Keratinocyte (primary cell): Measurements from ENCODE around the gene COX4I1. TPM values are rescaled to one million over a fixed set of nuclear protein-coding genes. Genes with fewer than 3 reads are reported as not detected.

Experiments
- DNase-seq: peaks from one replicate; pipeline ENCODE4 v3.0.0-alpha.2; 2011; ENCODE audit warnings: low read depth, missing footprints, low spot score
- FAIRE-seq: peaks from 2 replicates; lab custom pipeline; 2011; peaks lifted over from hg19 to GRCh38; lab: Jason Lieb, UNC
- H2AFZ ChIP-seq: 2 replicates; pipeline ENCODE4 v1.6.0; 2012; ENCODE audit warnings: low read length, control low read depth, inconsistent platforms; ENCODE audit not compliant: control insufficient read depth
- H3K27ac ChIP-seq: 2 replicates; pipeline ENCODE4 v1.5.1; 2011; ENCODE audit warnings: low read length; ENCODE audit not compliant: control insufficient read depth, insufficient read depth
- H3K27me3 ChIP-seq: 3 replicates; pipeline ENCODE4 v1.6.0; 2011; ENCODE audit warnings: low read length; ENCODE audit not compliant: control insufficient read depth, insufficient read depth; ENCODE audit errors: extremely low read depth
- H3K36me3 ChIP-seq, 2 experiments: 2 replicates in 1 of 2; 3 replicates in 1 of 2; pipeline ENCODE4 v1.5.1; 2011; ENCODE audit warnings: low read length in 2 of 2, mild to moderate bottlenecking in 1 of 2; ENCODE audit not compliant: control insufficient read depth in 2 of 2, insufficient read depth in 2 of 2; ENCODE audit errors: extremely low read depth in 1 of 2
- H3K4me1 ChIP-seq: 3 replicates; pipeline ENCODE4 v1.5.1; 2011; ENCODE audit warnings: low read length; ENCODE audit not compliant: control insufficient read depth, insufficient read depth; ENCODE audit errors: extremely low read depth
- H3K4me2 ChIP-seq: 3 replicates; pipeline ENCODE4 v1.6.0; 2011; ENCODE audit warnings: low read depth, low read length; ENCODE audit not compliant: control insufficient read depth, insufficient read depth; ENCODE audit errors: extremely low read depth
- H3K4me3 ChIP-seq, 3 experiments: fragments of 200-600 bp in 1 of 3; sonication (generic) in 1 of 3; 2 replicates in 2 of 3; 3 replicates in 1 of 3; pipeline ENCODE4 v1.5.1; 2011 to 2016; ENCODE audit warnings: low read length in 3 of 3, mild to moderate bottlenecking in 3 of 3, control low read depth in 2 of 3, inconsistent platforms in 1 of 3, low read depth in 1 of 3, mixed read lengths in 1 of 3, mixed run types in 1 of 3, moderate library complexity in 1 of 3; ENCODE audit not compliant: control insufficient read depth in 2 of 3, insufficient read depth in 2 of 3; ENCODE audit errors: extremely low read depth in 1 of 3
- H3K79me2 ChIP-seq: 2 replicates; pipeline ENCODE4 v1.6.0; 2012; ENCODE audit warnings: low read length; ENCODE audit not compliant: control insufficient read depth, insufficient read depth
- H3K9ac ChIP-seq: 3 replicates; pipeline ENCODE4 v1.6.0; 2011; ENCODE audit warnings: low read length; ENCODE audit not compliant: control insufficient read depth, insufficient read depth; ENCODE audit errors: extremely low read depth
- H3K9me1 ChIP-seq: 3 replicates; pipeline ENCODE4 v1.6.0; 2011; ENCODE audit warnings: low read length; ENCODE audit not compliant: control insufficient read depth, insufficient read depth; ENCODE audit errors: extremely low read depth
- H3K9me3 ChIP-seq: 2 replicates; pipeline ENCODE4 v1.5.1; 2012; ENCODE audit warnings: low read depth, low read length; ENCODE audit not compliant: control insufficient read depth
- H4K20me1 ChIP-seq: 3 replicates; pipeline ENCODE4 v1.6.0; 2011; ENCODE audit warnings: low read length; ENCODE audit not compliant: control insufficient read depth, insufficient read depth; ENCODE audit errors: extremely low read depth
- CTCF ChIP-seq, 3 experiments: IDR thresholded peaks in 1 of 3; conservative IDR thresholded peaks in 1 of 3; optimal IDR thresholded peaks in 1 of 3; 2 replicates in 2 of 3; 3 replicates in 1 of 3; pipeline versions ENCODE3 to v1.5.1; 2011; ENCODE audit warnings: low read length in 3 of 3, mild to moderate bottlenecking in 3 of 3, moderate library complexity in 2 of 3, control low read depth in 1 of 3, inconsistent platforms in 1 of 3; ENCODE audit not compliant: insufficient read depth in 2 of 3; ENCODE audit errors: extremely low read depth in 1 of 3
- EZH2 ChIP-seq: IDR thresholded peaks from one replicate; pipeline ENCODE4 v1.6.1; 2012; ENCODE audit warnings: inconsistent platforms, mild to moderate bottlenecking, low read length, moderate library complexity
- dilution Hi-C: fragments of 300-500 bp; cut with MboI; formaldehyde crosslinking; loops from one replicate; pipeline ENCODE4 v1.7.0; 2020; ENCODE audit warnings: low sequenced_read_pairs; ENCODE audit not compliant: extremely low pct_ligation_motif_present
- polyA plus RNA-seq, 5 experiments: library from polyadenylated mRNA; depleted of rRNA in 3 of 5; stranded (reverse) in 3 of 5; stranded (forward) in 1 of 5; unstranded in 1 of 5; fragments of >200 nt; gene quantifications; 1 replicate in 1 of 5; 2 replicates in 3 of 5; 3 replicates in 1 of 5; pipeline versions ENCODE4 v1.2.1 to v1.2.3, GENCODE V29; 2011 to 2012; ENCODE audit warnings: missing spikeins in 2 of 5, low read depth in 1 of 5, low replicate concordance in 1 of 5

COX4I1 gene
- polyA plus RNA-seq, 1 donor (not counting 4 experiments of a cell fraction or from before 2014, with no cell fraction given), result 809 TPM

- Histone ChIP-seq H3K9ac (no peak overlapping the region), H3K27ac (no peak overlapping the region), H2AFZ (no peak overlapping the region), H3K9me1 (no peaks in the 10 kb centered on the region), H4K20me1 (peaks cover 2% of the 10 kb centered on the region), H3K4me3 (no peak overlapping the region), H3K4me1 (peaks cover 6% of the 10 kb centered on the region), H3K79me2 (peaks cover 55% of the 10 kb centered on the region), H3K4me2 (no peak overlapping the region), H3K27me3 (no peaks in the 10 kb centered on the region), H3K36me3 (peaks cover 28 to 43% of the 10 kb centered on the region in 2 experiments), H3K9me3 (no peaks in the 10 kb centered on the region)
- dilution Hi-C loops, result no loop called here
- TF ChIP-seq EZH2 (no peak), CTCF (optimal IDR thresholded peaks at IDR 0.05 in 1 of 3, IDR thresholded peaks at IDR 0.05 in 1 of 3, conservative IDR thresholded peaks at IDR 0.05 in 1 of 3; ENCODE audit: extremely low read depth in 1 of 3, insufficient read depth in 2 of 3, low read length in 3 of 3) (no peak)
- DNase-seq, result no peak
- FAIRE-seq, result no peak
These were observed 4.1 kb downstream of the COX4I1 start for GRCh38 chr16:85803570-85803969.

- Histone ChIP-seq H3K9me3 (no peaks in the 10 kb centered on the region), H3K79me2 (peaks cover 35% of the 10 kb centered on the region), H3K4me2 (no peak overlapping the region), H3K27ac (no peak overlapping the region), H2AFZ (no peak overlapping the region), H3K36me3 (peaks cover 28 to 43% of the 10 kb centered on the region in 2 experiments), H3K27me3 (peaks cover 2% of the 10 kb centered on the region), H4K20me1 (peaks cover 2% of the 10 kb centered on the region), H3K4me1 (peaks cover 4% of the 10 kb centered on the region), H3K9me1 (no peaks in the 10 kb centered on the region), H3K4me3 (no peak overlapping the region), H3K9ac (no peak overlapping the region)
- DNase-seq, result no peak
- no peak for FAIRE-seq
- dilution Hi-C loops, result no loop called here
- TF ChIP-seq CTCF (optimal IDR thresholded peaks at IDR 0.05 in 1 of 3, IDR thresholded peaks at IDR 0.05 in 1 of 3, conservative IDR thresholded peaks at IDR 0.05 in 1 of 3; ENCODE audit: extremely low read depth in 1 of 3, insufficient read depth in 2 of 3, low read length in 3 of 3) (no peak), EZH2 (no peak)
These were observed 6.0 kb downstream of the COX4I1 start for GRCh38 chr16:85805442-85806045.
